Measurements from ENCODE around the gene PNN.
"Not testable (repeated sequence)": the region's sequence is repeated elsewhere in the genome, so short reads cannot be mapped to it uniquely, and the experiment has no call there.

PNN gene

GRCh38 chr14:39174560-39175444 is at the start of gene PNN:
PNN (plus strand) TSS chr14:39175254; CDS start chr14:39175280, 26 bp downstream.
- H3K9ac ChIP-seq, result peak within 1 kb of the TSS; percentile 93
- peak within 1 kb of the TSS; percentile 93 for H3K27ac ChIP-seq
- no peaks in the 10 kb centered on the region for H3K9me3 ChIP-seq (ENCODE audit: control insufficient read depth, low read length)
- H3K36me3 ChIP-seq (ENCODE audit: control insufficient read depth, insufficient read depth, low read length), result no peaks in the 10 kb centered on the region
- H3K4me3 ChIP-seq (ENCODE audit: low read depth, low read length), result peak within 1 kb of the TSS; percentile 73
- H2AFZ ChIP-seq, result peak within 1 kb of the TSS; percentile 91
- no peaks in the 10 kb centered on the region for H3K27me3 ChIP-seq (ENCODE audit: control insufficient read depth, insufficient read depth, low read length)
- peak; percentile 16 for TF ChIP-seq CTCF (IDR thresholded peaks at IDR 0.05)
- H3K79me2 ChIP-seq, result peaks cover 16% of the 10 kb centered on the region
- no peaks in the 10 kb centered on the region for H3K4me1 ChIP-seq
- peak within 1 kb of the TSS; percentile 86 for H3K4me2 ChIP-seq (ENCODE audit: low read length)

GRCh38 chr14:39137835-39138234 is 37.2 kb upstream of the PNN start:
- H3K27ac ChIP-seq; H3K79me2 ChIP-seq; H3K36me3 ChIP-seq (ENCODE audit: control insufficient read depth, insufficient read depth, low read length); H3K4me1 ChIP-seq; H3K9ac ChIP-seq; H3K9me3 ChIP-seq (ENCODE audit: control insufficient read depth, low read length); H3K27me3 ChIP-seq (ENCODE audit: control insufficient read depth, insufficient read depth, low read length); H2AFZ ChIP-seq; H3K4me2 ChIP-seq (ENCODE audit: low read length); H3K4me3 ChIP-seq (ENCODE audit: low read depth, low read length): not testable (repeated sequence)

- H3K9me3 ChIP-seq (ENCODE audit: control insufficient read depth, low read length), result no peaks in the 10 kb centered on the region
- no peaks in the 10 kb centered on the region for H3K4me1 ChIP-seq
- TF ChIP-seq CTCF (IDR thresholded peaks at IDR 0.05), result no peak
- no peak overlapping the region for H3K9ac ChIP-seq
- no peak overlapping the region for H3K4me2 ChIP-seq (ENCODE audit: low read length)
- no peak overlapping the region for H3K4me3 ChIP-seq (ENCODE audit: low read depth, low read length)
- no peak overlapping the region for H3K27ac ChIP-seq
- H3K27me3 ChIP-seq (ENCODE audit: control insufficient read depth, insufficient read depth, low read length), result no peaks in the 10 kb centered on the region
- no peaks in the 10 kb centered on the region for H3K79me2 ChIP-seq
- no peaks in the 10 kb centered on the region for H3K36me3 ChIP-seq (ENCODE audit: control insufficient read depth, insufficient read depth, low read length)
- no peak overlapping the region for H2AFZ ChIP-seq
Observed at GRCh38 chr14:39138440-39138839, 36.6 kb upstream of the PNN start.

- no peaks in the 10 kb centered on the region for H3K79me2 ChIP-seq
Observed at GRCh38 chr14:39140170-39140569, 34.9 kb upstream of the PNN start.

GRCh38 chr14:39141623-39142022 is 33.4 kb upstream of the PNN start:
- H2AFZ ChIP-seq; H3K4me3 ChIP-seq (ENCODE audit: low read depth, low read length); H3K9ac ChIP-seq; H3K27ac ChIP-seq; H3K79me2 ChIP-seq; H3K27me3 ChIP-seq (ENCODE audit: control insufficient read depth, insufficient read depth, low read length); H3K4me1 ChIP-seq; H3K9me3 ChIP-seq (ENCODE audit: control insufficient read depth, low read length); H3K4me2 ChIP-seq (ENCODE audit: low read length); H3K36me3 ChIP-seq (ENCODE audit: control insufficient read depth, insufficient read depth, low read length): not testable (repeated sequence)

More at GRCh38 chr14:39140170-39140569, 34.9 kb upstream of the PNN start:
- no peak for TF ChIP-seq CTCF (IDR thresholded peaks at IDR 0.05)
- H2AFZ ChIP-seq, result no peak overlapping the region
- H3K9me3 ChIP-seq (ENCODE audit: control insufficient read depth, low read length), result no peaks in the 10 kb centered on the region
- no peak overlapping the region for H3K27ac ChIP-seq
- H3K27me3 ChIP-seq (ENCODE audit: control insufficient read depth, insufficient read depth, low read length), result no peaks in the 10 kb centered on the region
- no peak overlapping the region for H3K4me3 ChIP-seq (ENCODE audit: low read depth, low read length)
- H3K4me2 ChIP-seq (ENCODE audit: low read length), result no peak overlapping the region
- H3K4me1 ChIP-seq, result no peaks in the 10 kb centered on the region
- H3K9ac ChIP-seq, result no peak overlapping the region
- H3K36me3 ChIP-seq (ENCODE audit: control insufficient read depth, insufficient read depth, low read length), result no peaks in the 10 kb centered on the region

- H3K27me3 ChIP-seq (ENCODE audit: control insufficient read depth, insufficient read depth, low read length); H2AFZ ChIP-seq; H3K9me3 ChIP-seq (ENCODE audit: control insufficient read depth, low read length); H3K27ac ChIP-seq; H3K79me2 ChIP-seq; H3K9ac ChIP-seq; H3K4me1 ChIP-seq; H3K4me3 ChIP-seq (ENCODE audit: low read depth, low read length); H3K4me2 ChIP-seq (ENCODE audit: low read length); H3K36me3 ChIP-seq (ENCODE audit: control insufficient read depth, insufficient read depth, low read length): not testable (repeated sequence)
Observed at GRCh38 chr14:39143226-39143625, 31.8 kb upstream of the PNN start.

Data from parathyroid adenoma (tissue), 2 donors.